ENCODE data around the gene KRAS. TPM values are rescaled to one million over a fixed set of nuclear protein-coding genes. Genes with fewer than 3 reads are reported as not detected.

The KRAS gene
- total RNA-seq, 2 donors from 2014 or later = 9.6 to 9.9 TPM

GRCh38 chr12:25195056-25195971 lies 55.4 kb downstream of the KRAS start, which contains the start of the genes DNAI7 and ETFRF1:
Gene DNAI7, minus strand, starts transcription at chr12:25195160. Its CDS starts 82 bp downstream, at chr12:25195078.
Gene ETFRF1, plus strand, starts transcription at chr12:25195237. Its CDS starts 8,720 bp downstream, at chr12:25203957.
- Histone ChIP-seq H3K27me3 (no peaks in the 10 kb centered on the region), H3K4me3 (peak within 1 kb of the TSS; percentile 57 to 65), H3K4me1 (peaks cover 0 to 22% of the 10 kb centered on the region in 2 donors), H3K9me3 (no peaks in the 10 kb centered on the region), H3K36me3 (no peaks in the 10 kb centered on the region), H3K27ac (peak within 1 kb of the TSS; percentile 88 to 91)
- DNase-seq (ENCODE audit: low spot score) = peak; percentile 97
- TF ChIP-seq CTCF (IDR thresholded peaks at IDR 0.05) = peak in 1 of 2 donors; percentile 38

GRCh38 chr12:25194722-25195055 lies 56.0 kb downstream of the KRAS start:
- H3K9me3 ChIP-seq = no peaks in the 10 kb centered on the region
- DNase-seq (ENCODE audit: low spot score) = no peak

GRCh38 chr12:25194214-25194613 lies 56.5 kb downstream of the KRAS start:
- Histone ChIP-seq H3K4me3 (peak overlapping the region in 1 of 2 donors; percentile 65), H3K36me3 (no peaks in the 10 kb centered on the region), H3K9me3 (no peaks in the 10 kb centered on the region), H3K4me1 (peaks cover 0 to 19% of the 10 kb centered on the region in 2 donors), H3K27me3 (no peaks in the 10 kb centered on the region), H3K27ac (no peak overlapping the region)
- no peak for DNase-seq (ENCODE audit: low spot score)
- TF ChIP-seq CTCF (IDR thresholded peaks at IDR 0.05) = no peak

More at GRCh38 chr12:25194722-25195055, 56.0 kb downstream of the KRAS start:
- H3K4me3 ChIP-seq = peak overlapping the region; percentile 57 to 65
- H3K27me3 ChIP-seq = no peaks in the 10 kb centered on the region
- peak overlapping the region; percentile 88 to 91 for H3K27ac ChIP-seq
- no peaks in the 10 kb centered on the region for H3K36me3 ChIP-seq
- peaks cover 0 to 19% of the 10 kb centered on the region in 2 donors for H3K4me1 ChIP-seq
- no peak for TF ChIP-seq CTCF (IDR thresholded peaks at IDR 0.05)

- H3K27me3 ChIP-seq = no peaks in the 10 kb centered on the region
- no peak for TF ChIP-seq CTCF (IDR thresholded peaks at IDR 0.05)
- H3K27ac ChIP-seq = no peak overlapping the region
- H3K9me3 ChIP-seq = no peaks in the 10 kb centered on the region
- no peaks in the 10 kb centered on the region for H3K36me3 ChIP-seq
- peaks cover 0 to 7% of the 10 kb centered on the region in 2 donors for H3K4me1 ChIP-seq
- H3K4me3 ChIP-seq = no peak overlapping the region
- DNase-seq (ENCODE audit: low spot score) = no peak
Measured at GRCh38 chr12:25190793-25191192, 59.9 kb downstream of the KRAS start.

DNA sequence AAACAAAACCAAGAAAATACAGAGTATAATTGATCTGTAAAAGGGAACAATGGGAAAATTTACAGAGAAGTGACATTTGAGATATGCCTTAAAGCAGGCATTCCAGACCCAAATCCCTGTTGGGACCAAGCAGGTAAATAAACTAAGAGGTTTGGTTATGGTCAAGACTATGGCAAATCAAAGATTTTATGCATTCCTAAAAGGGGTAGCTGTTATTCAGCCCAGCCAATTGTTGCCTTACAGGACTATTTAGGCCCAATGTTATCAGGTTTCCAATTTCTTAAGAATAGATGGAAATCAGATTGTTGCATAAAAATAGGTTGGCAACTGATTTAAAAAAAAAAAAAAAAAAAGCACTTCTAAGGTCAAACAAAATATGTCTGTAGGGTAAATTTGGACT lies 61.1 kb downstream of the KRAS start:
- Histone ChIP-seq H3K36me3 (no peaks in the 10 kb centered on the region), H3K27ac (no peak overlapping the region), H3K9me3 (no peaks in the 10 kb centered on the region), H3K4me3 (no peak overlapping the region), H3K4me1 (peaks cover 0 to 6% of the 10 kb centered on the region in 2 donors), H3K27me3 (no peaks in the 10 kb centered on the region)
- no peak for DNase-seq (ENCODE audit: low spot score)
- TF ChIP-seq CTCF (IDR thresholded peaks at IDR 0.05) = no peak
